Keratinocyte (primary cell): ENCODE results near the gene C11orf68. TPM values are rescaled to one million over a fixed set of nuclear protein-coding genes. Genes with fewer than 3 reads are reported as not detected.

Experiments used
- DNase-seq: peaks from one replicate; pipeline ENCODE4 v3.0.0-alpha.2; 2011; ENCODE audit warnings: low read depth, missing footprints, low spot score
- FAIRE-seq: peaks from 2 replicates; lab custom pipeline; 2011; peaks lifted over from hg19 to GRCh38; lab: Jason Lieb, UNC
- H2AFZ ChIP-seq: 2 replicates; pipeline ENCODE4 v1.6.0; 2012; ENCODE audit warnings: low read length, control low read depth, inconsistent platforms; ENCODE audit not compliant: control insufficient read depth
- H3K27ac ChIP-seq: 2 replicates; pipeline ENCODE4 v1.5.1; 2011; ENCODE audit warnings: low read length; ENCODE audit not compliant: control insufficient read depth, insufficient read depth
- H3K27me3 ChIP-seq: 3 replicates; pipeline ENCODE4 v1.6.0; 2011; ENCODE audit warnings: low read length; ENCODE audit not compliant: control insufficient read depth, insufficient read depth; ENCODE audit errors: extremely low read depth
- H3K36me3 ChIP-seq, 2 experiments: 2 replicates in 1 of 2; 3 replicates in 1 of 2; pipeline ENCODE4 v1.5.1; 2011; ENCODE audit warnings: low read length in 2 of 2, mild to moderate bottlenecking in 1 of 2; ENCODE audit not compliant: control insufficient read depth in 2 of 2, insufficient read depth in 2 of 2; ENCODE audit errors: extremely low read depth in 1 of 2
- H3K4me1 ChIP-seq: 3 replicates; pipeline ENCODE4 v1.5.1; 2011; ENCODE audit warnings: low read length; ENCODE audit not compliant: control insufficient read depth, insufficient read depth; ENCODE audit errors: extremely low read depth
- H3K4me2 ChIP-seq: 3 replicates; pipeline ENCODE4 v1.6.0; 2011; ENCODE audit warnings: low read depth, low read length; ENCODE audit not compliant: control insufficient read depth, insufficient read depth; ENCODE audit errors: extremely low read depth
- H3K4me3 ChIP-seq, 3 experiments: fragments of 200-600 bp in 1 of 3; sonication (generic) in 1 of 3; 2 replicates in 2 of 3; 3 replicates in 1 of 3; pipeline ENCODE4 v1.5.1; 2011 to 2016; ENCODE audit warnings: low read length in 3 of 3, mild to moderate bottlenecking in 3 of 3, control low read depth in 2 of 3, inconsistent platforms in 1 of 3, low read depth in 1 of 3, mixed read lengths in 1 of 3, mixed run types in 1 of 3, moderate library complexity in 1 of 3; ENCODE audit not compliant: control insufficient read depth in 2 of 3, insufficient read depth in 2 of 3; ENCODE audit errors: extremely low read depth in 1 of 3
- H3K79me2 ChIP-seq: 2 replicates; pipeline ENCODE4 v1.6.0; 2012; ENCODE audit warnings: low read length; ENCODE audit not compliant: control insufficient read depth, insufficient read depth
- H3K9ac ChIP-seq: 3 replicates; pipeline ENCODE4 v1.6.0; 2011; ENCODE audit warnings: low read length; ENCODE audit not compliant: control insufficient read depth, insufficient read depth; ENCODE audit errors: extremely low read depth
- H3K9me1 ChIP-seq: 3 replicates; pipeline ENCODE4 v1.6.0; 2011; ENCODE audit warnings: low read length; ENCODE audit not compliant: control insufficient read depth, insufficient read depth; ENCODE audit errors: extremely low read depth
- H3K9me3 ChIP-seq: 2 replicates; pipeline ENCODE4 v1.5.1; 2012; ENCODE audit warnings: low read depth, low read length; ENCODE audit not compliant: control insufficient read depth
- H4K20me1 ChIP-seq: 3 replicates; pipeline ENCODE4 v1.6.0; 2011; ENCODE audit warnings: low read length; ENCODE audit not compliant: control insufficient read depth, insufficient read depth; ENCODE audit errors: extremely low read depth
- EZH2 ChIP-seq: IDR thresholded peaks from one replicate; pipeline ENCODE4 v1.6.1; 2012; ENCODE audit warnings: inconsistent platforms, mild to moderate bottlenecking, low read length, moderate library complexity
- dilution Hi-C: fragments of 300-500 bp; cut with MboI; formaldehyde crosslinking; loops from one replicate; pipeline ENCODE4 v1.7.0; 2020; ENCODE audit warnings: low sequenced_read_pairs; ENCODE audit not compliant: extremely low pct_ligation_motif_present
- polyA plus RNA-seq, 5 experiments: library from polyadenylated mRNA; depleted of rRNA in 3 of 5; stranded (reverse) in 3 of 5; stranded (forward) in 1 of 5; unstranded in 1 of 5; fragments of >200 nt; gene quantifications; 1 replicate in 1 of 5; 2 replicates in 3 of 5; 3 replicates in 1 of 5; pipeline versions ENCODE4 v1.2.1 to v1.2.3, GENCODE V29; 2011 to 2012; ENCODE audit warnings: missing spikeins in 2 of 5, low read depth in 1 of 5, low replicate concordance in 1 of 5
- TF ChIP-seq, protein P1 (sequence below), 3 experiments: IDR thresholded peaks in 1 of 3; conservative IDR thresholded peaks in 1 of 3; optimal IDR thresholded peaks in 1 of 3; 2 replicates in 2 of 3; 3 replicates in 1 of 3; pipeline versions ENCODE3 to v1.5.1; 2011; ENCODE audit warnings: low read length in 3 of 3, mild to moderate bottlenecking in 3 of 3, moderate library complexity in 2 of 3, control low read depth in 1 of 3, inconsistent platforms in 1 of 3; ENCODE audit not compliant: insufficient read depth in 2 of 3; ENCODE audit errors: extremely low read depth in 1 of 3

Gene C11orf68
- polyA plus RNA-seq, 1 donor (not counting 4 experiments of a cell fraction or from before 2014, with no cell fraction given), result 18.4 TPM

DNA sequence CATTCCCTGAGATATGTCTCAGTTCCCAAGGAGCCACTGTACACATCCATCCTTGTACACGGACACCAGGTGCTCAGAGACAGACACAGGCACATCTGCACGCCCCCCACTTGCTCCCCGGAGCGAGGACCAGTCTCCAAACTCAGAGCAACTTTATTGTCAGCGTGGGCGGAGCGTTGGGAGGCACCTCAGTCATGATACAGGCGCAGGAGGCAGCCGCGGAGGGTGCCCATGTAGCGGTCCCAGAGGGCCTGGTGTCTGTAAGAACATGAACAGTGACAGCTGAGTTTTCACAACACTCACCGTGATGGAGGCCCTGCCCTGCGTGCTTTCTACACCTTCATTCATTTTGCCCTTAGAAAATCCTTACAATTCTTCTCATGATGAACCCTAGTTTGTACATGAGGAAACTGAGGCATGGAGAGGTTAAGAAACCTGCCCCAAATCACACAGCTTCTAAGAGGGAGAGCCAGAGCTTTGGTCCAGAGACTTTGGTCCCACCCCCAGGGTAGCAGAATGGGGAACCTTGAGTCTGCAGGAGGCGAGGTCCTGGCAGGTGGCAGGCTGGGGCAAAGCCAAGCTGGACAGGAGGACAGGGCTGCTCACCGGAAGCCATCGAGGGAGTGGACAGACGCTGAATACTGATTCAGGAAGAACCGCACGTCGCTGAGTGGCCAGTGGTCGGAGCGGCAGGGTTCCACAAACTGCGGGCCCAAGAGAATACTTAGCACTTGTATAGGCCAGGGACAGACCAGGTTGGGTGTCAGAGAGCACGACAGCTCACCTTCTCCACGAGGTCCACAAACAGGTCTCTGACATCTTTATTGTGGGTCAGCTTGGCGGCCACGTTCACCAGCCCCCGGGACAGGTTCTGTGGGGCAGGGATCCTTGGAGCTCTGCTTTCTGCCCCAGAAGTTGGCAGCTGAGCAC is 34.8 kb downstream of the C11orf68 start:
- dilution Hi-C loops, result no loop called here
- no peak for TF ChIP-seq EZH2
- TF ChIP-seq, protein P1, sequence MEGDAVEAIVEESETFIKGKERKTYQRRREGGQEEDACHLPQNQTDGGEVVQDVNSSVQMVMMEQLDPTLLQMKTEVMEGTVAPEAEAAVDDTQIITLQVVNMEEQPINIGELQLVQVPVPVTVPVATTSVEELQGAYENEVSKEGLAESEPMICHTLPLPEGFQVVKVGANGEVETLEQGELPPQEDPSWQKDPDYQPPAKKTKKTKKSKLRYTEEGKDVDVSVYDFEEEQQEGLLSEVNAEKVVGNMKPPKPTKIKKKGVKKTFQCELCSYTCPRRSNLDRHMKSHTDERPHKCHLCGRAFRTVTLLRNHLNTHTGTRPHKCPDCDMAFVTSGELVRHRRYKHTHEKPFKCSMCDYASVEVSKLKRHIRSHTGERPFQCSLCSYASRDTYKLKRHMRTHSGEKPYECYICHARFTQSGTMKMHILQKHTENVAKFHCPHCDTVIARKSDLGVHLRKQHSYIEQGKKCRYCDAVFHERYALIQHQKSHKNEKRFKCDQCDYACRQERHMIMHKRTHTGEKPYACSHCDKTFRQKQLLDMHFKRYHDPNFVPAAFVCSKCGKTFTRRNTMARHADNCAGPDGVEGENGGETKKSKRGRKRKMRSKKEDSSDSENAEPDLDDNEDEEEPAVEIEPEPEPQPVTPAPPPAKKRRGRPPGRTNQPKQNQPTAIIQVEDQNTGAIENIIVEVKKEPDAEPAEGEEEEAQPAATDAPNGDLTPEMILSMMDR (optimal IDR thresholded peaks at IDR 0.05 in 1 of 3, IDR thresholded peaks at IDR 0.05 in 1 of 3, conservative IDR thresholded peaks at IDR 0.05 in 1 of 3; ENCODE audit: extremely low read depth in 1 of 3, insufficient read depth in 2 of 3, low read length in 3 of 3), result no peak

DNA sequence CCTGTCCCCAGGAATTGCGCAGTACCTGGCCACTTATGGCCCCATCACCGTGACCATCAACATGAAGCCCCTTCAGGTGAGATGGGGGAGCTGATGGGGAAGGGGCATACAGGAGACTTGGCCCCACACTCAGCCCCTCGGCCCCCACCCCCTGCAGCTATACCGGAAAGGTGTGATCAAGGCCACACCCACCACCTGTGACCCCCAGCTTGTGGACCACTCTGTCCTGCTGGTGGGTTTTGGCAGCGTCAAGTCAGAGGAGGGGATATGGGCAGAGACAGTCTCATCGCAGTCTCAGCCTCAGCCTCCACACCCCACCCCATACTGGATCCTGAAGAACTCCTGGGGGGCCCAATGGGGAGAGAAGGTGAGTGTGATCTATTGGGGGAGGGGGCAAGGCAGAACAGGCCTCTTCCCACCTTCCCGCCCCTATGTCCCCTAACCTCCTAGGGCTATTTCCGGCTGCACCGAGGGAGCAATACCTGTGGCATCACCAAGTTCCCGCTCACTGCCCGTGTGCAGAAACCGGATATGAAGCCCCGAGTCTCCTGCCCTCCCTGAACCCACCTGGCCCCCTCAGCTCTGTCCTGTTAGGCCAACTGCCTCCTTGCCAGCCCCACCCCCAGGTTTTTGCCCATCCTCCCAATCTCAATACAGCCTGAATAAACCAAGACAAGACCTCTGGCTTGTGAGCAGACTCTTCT is 35.7 kb downstream of the C11orf68 start:
- Histone ChIP-seq H3K4me1 (peaks cover 13% of the 10 kb centered on the region), H3K9ac (no peak overlapping the region), H3K27ac (no peak overlapping the region), H3K4me2 (no peak overlapping the region), H3K9me1 (no peaks in the 10 kb centered on the region), H3K9me3 (no peaks in the 10 kb centered on the region), H2AFZ (no peak overlapping the region), H4K20me1 (no peaks in the 10 kb centered on the region), H3K79me2 (peaks cover 17% of the 10 kb centered on the region), H3K4me3 (no peak overlapping the region), H3K27me3 (no peaks in the 10 kb centered on the region), H3K36me3 (peaks cover 31 to 46% of the 10 kb centered on the region in 2 experiments)
- dilution Hi-C loops, result no loop called here
- no peak for TF ChIP-seq EZH2
- TF ChIP-seq, protein P1 (optimal IDR thresholded peaks at IDR 0.05 in 1 of 3, IDR thresholded peaks at IDR 0.05 in 1 of 3, conservative IDR thresholded peaks at IDR 0.05 in 1 of 3; ENCODE audit: extremely low read depth in 1 of 3, insufficient read depth in 2 of 3, low read length in 3 of 3), result no peak
- FAIRE-seq (no peak), DNase-seq (no peak)

More for the DNA sequence above, 34.8 kb downstream of the C11orf68 start:
- Histone ChIP-seq H3K79me2 (peaks cover 17% of the 10 kb centered on the region), H4K20me1 (no peaks in the 10 kb centered on the region), H3K4me2 (no peak overlapping the region), H2AFZ (no peak overlapping the region), H3K27me3 (no peaks in the 10 kb centered on the region), H3K9ac (no peak overlapping the region), H3K4me3 (no peak overlapping the region), H3K27ac (no peak overlapping the region), H3K36me3 (peaks cover 31 to 46% of the 10 kb centered on the region in 2 experiments), H3K4me1 (peaks cover 13% of the 10 kb centered on the region), H3K9me3 (no peaks in the 10 kb centered on the region), H3K9me1 (no peaks in the 10 kb centered on the region)
- no peak for DNase-seq
- FAIRE-seq, result no peak
